Natural killer cell (primary cell): Measurements from ENCODE around the gene CABP1. TPM values are rescaled to one million over a fixed set of nuclear protein-coding genes. Genes with fewer than 3 reads are reported as not detected.

ENCODE experiments used
- ATAC-seq, 3 donors: fragments of 150-1000 bp in 2 of 3; fragments of 200-7000 bp in 1 of 3; cut with Tn5 transposase; 1 replicate in 1 of 3; 2 replicates in 2 of 3; pipeline ENCODE4 v1.10.0; 2021; ENCODE audit warnings: mild to moderate bottlenecking in 2 of 3, moderate library complexity in 2 of 3
- DNase-seq, 2 donors: peaks; one replicate each; pipeline versions ENCODE4 v3.0.0 to v3.0.0-alpha.2; 2013 to 2021; ENCODE audit warnings: mixed read lengths in 1 of 2
- H3K27ac ChIP-seq: one replicate; pipeline ENCODE4 v1.5.1; 2013; ENCODE audit warnings: mild to moderate bottlenecking, low read length
- H3K27me3 ChIP-seq: one replicate; pipeline ENCODE4 v1.6.1; 2013; ENCODE audit warnings: low read length; ENCODE audit not compliant: control insufficient read depth, insufficient read depth
- H3K36me3 ChIP-seq: one replicate; pipeline ENCODE4 v1.6.1; 2013; ENCODE audit warnings: low read length; ENCODE audit not compliant: control insufficient read depth, insufficient read depth
- H3K4me1 ChIP-seq: one replicate; pipeline ENCODE4 v1.6.1; 2013; ENCODE audit warnings: low read length; ENCODE audit not compliant: control insufficient read depth, insufficient read depth
- H3K4me3 ChIP-seq: one replicate; pipeline ENCODE4 v1.5.1; 2013; ENCODE audit warnings: low read length
- H3K9me3 ChIP-seq: one replicate; pipeline ENCODE4 v1.6.1; 2013; ENCODE audit warnings: low read length; ENCODE audit not compliant: control insufficient read depth, insufficient read depth
- H3K27ac Mint-ChIP-seq, 2 donors: one replicate each; pipeline ENCODE4 v1.8.0; 2022; ENCODE audit warnings: mild to moderate bottlenecking in 2 of 2, mixed read lengths in 2 of 2, moderate library complexity in 1 of 2
- H3K27me3 Mint-ChIP-seq, 2 donors: one replicate each; pipeline ENCODE4 v1.8.0; 2022; ENCODE audit warnings: low read depth in 2 of 2, mixed read lengths in 2 of 2
- H3K36me3 Mint-ChIP-seq: one replicate; pipeline ENCODE4 v1.8.0; 2022; ENCODE audit warnings: mixed read lengths
- H3K4me1 Mint-ChIP-seq, 2 donors: one replicate each; pipeline ENCODE4 v1.8.0; 2022; ENCODE audit warnings: mixed read lengths in 2 of 2
- H3K4me3 Mint-ChIP-seq: one replicate; pipeline ENCODE4 v1.8.0; 2022; ENCODE audit warnings: mild to moderate bottlenecking, moderate library complexity, mixed read lengths
- H3K9me3 Mint-ChIP-seq, 2 donors: one replicate each; pipeline ENCODE4 v1.8.0; 2022; ENCODE audit warnings: mixed read lengths in 2 of 2
- WGBS: methylation state at CpG from one replicate; pipeline ENCODE4 v1.1.7; 2013; ENCODE audit warnings: missing lambda C conversion rate; ENCODE audit not compliant: insufficient coverage; 5-methylcytosine and 5-hydroxymethylcytosine counted together
- intact Hi-C: fragments of 100-400 bp; cut with micrococcal nuclease; formaldehyde crosslinking; loops from one replicate; pipeline ENCODE4 v1.14.2; 2022
- total RNA-seq, 4 donors: library from RNA; stranded (reverse); fragments of 120-200 nt in 1 of 4; gene quantifications; one replicate each; pipeline versions ENCODE4 v1.2.3 to v1.2.4, GENCODE V29; 2013 to 2022
- TF ChIP-seq, protein P1 (sequence below): fragments of 200-600 bp; IDR thresholded peaks from one replicate; pipeline ENCODE4 v1.8.0; 2022; ENCODE audit warnings: antibody characterized with exemption

The CABP1 gene
- total RNA-seq, 3 donors from 2014 or later (not counting 1 experiment from before 2014, with no cell fraction given), result not detected

DNA sequence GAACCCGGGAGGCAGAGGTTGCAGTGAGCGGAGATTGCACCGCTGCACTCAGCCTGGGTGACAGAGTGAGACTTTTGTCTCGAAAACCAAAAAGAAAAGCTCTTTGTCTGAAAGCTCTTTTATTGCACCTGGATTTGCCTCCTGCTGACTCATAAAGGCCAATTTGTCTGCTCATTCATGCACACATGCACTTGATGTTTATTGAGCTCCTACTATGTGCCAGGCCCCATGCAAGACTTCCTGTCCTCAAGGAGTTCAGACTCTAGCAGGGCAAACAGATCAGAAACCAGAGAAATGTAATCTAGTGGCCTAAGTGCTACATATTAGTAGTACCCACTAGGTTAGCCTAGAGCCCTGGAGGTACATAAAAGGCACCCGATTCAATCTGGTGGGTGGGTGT lies 30.2 kb downstream of the CABP1 start:
- intact Hi-C loops, result no loop called here
- H3K4me1 Mint-ChIP-seq, result no peaks in the 10 kb centered on the region
- TF ChIP-seq, protein P1, sequence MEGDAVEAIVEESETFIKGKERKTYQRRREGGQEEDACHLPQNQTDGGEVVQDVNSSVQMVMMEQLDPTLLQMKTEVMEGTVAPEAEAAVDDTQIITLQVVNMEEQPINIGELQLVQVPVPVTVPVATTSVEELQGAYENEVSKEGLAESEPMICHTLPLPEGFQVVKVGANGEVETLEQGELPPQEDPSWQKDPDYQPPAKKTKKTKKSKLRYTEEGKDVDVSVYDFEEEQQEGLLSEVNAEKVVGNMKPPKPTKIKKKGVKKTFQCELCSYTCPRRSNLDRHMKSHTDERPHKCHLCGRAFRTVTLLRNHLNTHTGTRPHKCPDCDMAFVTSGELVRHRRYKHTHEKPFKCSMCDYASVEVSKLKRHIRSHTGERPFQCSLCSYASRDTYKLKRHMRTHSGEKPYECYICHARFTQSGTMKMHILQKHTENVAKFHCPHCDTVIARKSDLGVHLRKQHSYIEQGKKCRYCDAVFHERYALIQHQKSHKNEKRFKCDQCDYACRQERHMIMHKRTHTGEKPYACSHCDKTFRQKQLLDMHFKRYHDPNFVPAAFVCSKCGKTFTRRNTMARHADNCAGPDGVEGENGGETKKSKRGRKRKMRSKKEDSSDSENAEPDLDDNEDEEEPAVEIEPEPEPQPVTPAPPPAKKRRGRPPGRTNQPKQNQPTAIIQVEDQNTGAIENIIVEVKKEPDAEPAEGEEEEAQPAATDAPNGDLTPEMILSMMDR, result no peak
- no peak for ATAC-seq
- H3K27ac ChIP-seq, result no peak overlapping the region
- no peaks in the 10 kb centered on the region for H3K27me3 ChIP-seq
- peaks cover 0 to 3% of the 10 kb centered on the region in 2 donors for H3K27me3 Mint-ChIP-seq
- no peaks in the 10 kb centered on the region for H3K36me3 ChIP-seq
- no peaks in the 10 kb centered on the region for H3K9me3 Mint-ChIP-seq
- H3K9me3 ChIP-seq, result no peaks in the 10 kb centered on the region
- DNase-seq, result no peak
- H3K27ac Mint-ChIP-seq, result no peak overlapping the region
- H3K4me1 ChIP-seq, result no peaks in the 10 kb centered on the region
- 85% methylated on average over 5 of the region's 5 CpGs for WGBS
- H3K36me3 Mint-ChIP-seq, result no peaks in the 10 kb centered on the region
- no peak overlapping the region for H3K4me3 ChIP-seq
- no peak overlapping the region for H3K4me3 Mint-ChIP-seq

DNA sequence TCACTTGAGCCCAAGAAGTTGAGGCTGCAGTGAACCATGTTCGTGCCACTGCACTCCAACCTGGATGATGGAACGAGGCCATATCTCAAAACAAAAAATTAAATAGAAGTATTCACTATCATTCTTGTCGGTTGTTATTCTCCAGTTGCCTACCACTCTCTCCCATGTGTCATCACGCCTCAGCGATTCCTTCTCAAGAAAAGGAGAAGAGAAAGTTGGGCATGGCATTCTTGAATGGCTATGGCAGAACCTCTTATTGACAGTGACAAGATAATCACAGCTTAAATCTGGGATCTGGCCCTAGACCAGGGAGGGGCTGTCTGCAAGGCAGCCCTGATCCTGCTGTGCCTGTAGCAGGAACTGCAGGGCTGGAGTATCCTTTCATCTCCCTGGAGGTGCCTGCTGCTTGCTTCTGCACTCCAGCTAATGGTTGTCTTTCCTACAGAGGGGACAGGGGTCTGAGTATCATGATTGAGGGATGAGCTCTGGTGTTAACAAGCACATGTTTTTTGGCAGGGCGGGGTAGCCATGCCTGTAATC lies 33.7 kb downstream of the CABP1 start:
- Histone ChIP-seq H3K27ac (no peak overlapping the region), H3K9me3 (no peaks in the 10 kb centered on the region), H3K4me3 (no peak overlapping the region), H3K27me3 (no peaks in the 10 kb centered on the region), H3K4me1 (peaks cover 12% of the 10 kb centered on the region), H3K36me3 (no peaks in the 10 kb centered on the region)
- Mint-ChIP-seq H3K4me1 (no peaks in the 10 kb centered on the region), H3K4me3 (no peak overlapping the region), H3K27ac (no peak overlapping the region), H3K9me3 (no peaks in the 10 kb centered on the region), H3K36me3 (no peaks in the 10 kb centered on the region), H3K27me3 (no peaks in the 10 kb centered on the region)
- intact Hi-C loops, result no loop called here
- DNase-seq, result no peak
- 72% methylated on average over 6 of the region's 6 CpGs for WGBS
- TF ChIP-seq, protein P1, result no peak
- ATAC-seq, result no peak

DNA sequence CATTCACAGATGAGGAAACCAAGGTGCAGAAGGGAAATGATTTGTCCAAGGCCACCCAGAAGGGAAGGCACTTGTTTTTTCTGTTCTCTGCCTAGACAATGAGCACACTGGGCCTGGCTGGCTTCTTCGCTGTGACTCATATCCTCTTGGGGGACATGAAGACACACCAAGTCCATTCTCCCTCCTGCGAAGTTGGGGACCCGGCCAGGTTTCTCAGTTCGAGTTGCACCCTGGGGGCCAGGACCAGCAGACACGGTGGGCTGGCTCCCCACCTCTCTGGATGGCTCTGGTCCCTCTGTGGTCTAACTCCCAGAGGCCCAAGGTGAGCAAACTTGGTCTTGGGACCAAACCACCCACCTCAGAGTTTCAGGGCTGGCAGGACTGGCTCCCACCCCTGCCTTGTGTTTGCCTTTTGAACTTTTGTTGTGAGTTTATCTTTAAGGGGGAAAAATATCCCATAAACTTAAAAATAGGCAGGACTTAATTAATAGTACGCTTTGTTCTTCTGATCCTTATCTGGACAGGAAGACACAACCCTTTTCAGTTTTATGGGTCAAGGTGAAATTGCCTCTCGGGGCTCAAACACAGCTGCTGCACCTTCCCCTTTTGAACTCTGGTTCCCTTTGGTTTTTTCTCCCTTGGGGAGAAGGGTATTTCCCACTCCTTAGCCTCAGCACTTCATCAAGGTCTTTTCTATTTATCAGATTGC lies 37.5 kb downstream of the CABP1 start:
- H3K9me3 Mint-ChIP-seq, result no peaks in the 10 kb centered on the region
- no peak overlapping the region for H3K27ac ChIP-seq
- H3K36me3 ChIP-seq, result no peaks in the 10 kb centered on the region
- no peak for DNase-seq
- H3K4me3 Mint-ChIP-seq, result no peak overlapping the region
- H3K36me3 Mint-ChIP-seq, result no peaks in the 10 kb centered on the region
- 54% methylated on average over 7 of the region's 7 CpGs for WGBS
- no peak overlapping the region for H3K4me3 ChIP-seq
- intact Hi-C loops, result no loop called here
- TF ChIP-seq, protein P1, result no peak
- no peak overlapping the region for H3K27ac Mint-ChIP-seq
- H3K4me1 ChIP-seq, result peaks cover 17% of the 10 kb centered on the region
- no peak for ATAC-seq
- no peaks in the 10 kb centered on the region for H3K9me3 ChIP-seq
- no peaks in the 10 kb centered on the region for H3K27me3 ChIP-seq
- no peaks in the 10 kb centered on the region for H3K4me1 Mint-ChIP-seq
- no peaks in the 10 kb centered on the region for H3K27me3 Mint-ChIP-seq

DNA sequence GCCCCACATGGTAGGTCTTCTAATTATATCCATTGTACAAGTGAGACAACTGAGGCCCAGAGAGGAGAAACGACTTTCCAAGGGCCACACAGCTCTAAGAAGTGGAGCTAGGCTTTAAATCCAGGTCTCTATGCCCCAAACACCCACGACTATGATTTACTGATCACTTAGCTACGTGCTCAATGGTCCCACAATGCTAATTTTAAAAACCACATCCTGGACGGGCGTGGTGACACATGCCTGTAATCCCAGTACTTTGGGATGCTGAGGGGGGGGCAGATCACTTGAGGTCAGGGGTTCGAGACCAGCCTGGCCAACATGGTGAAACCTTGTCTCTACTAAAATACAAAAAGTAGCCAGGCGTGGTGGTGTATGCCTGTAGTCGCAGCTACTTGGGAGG lies 38.1 kb downstream of the CABP1 start:
- H3K4me3 Mint-ChIP-seq, result no peak overlapping the region
- H3K9me3 Mint-ChIP-seq, result no peaks in the 10 kb centered on the region
- DNase-seq (no peak), ATAC-seq (no peak)
- peaks cover 17% of the 10 kb centered on the region for H3K4me1 ChIP-seq
- H3K9me3 ChIP-seq, result no peaks in the 10 kb centered on the region
- H3K4me3 ChIP-seq, result no peak overlapping the region
- TF ChIP-seq, protein P1, result no peak
- H3K36me3 Mint-ChIP-seq, result no peaks in the 10 kb centered on the region
- WGBS, result 41% methylated on average over 8 of the region's 8 CpGs
- H3K27me3 ChIP-seq, result no peaks in the 10 kb centered on the region
- intact Hi-C loops, result no loop called here
- H3K27me3 Mint-ChIP-seq, result no peaks in the 10 kb centered on the region
- no peaks in the 10 kb centered on the region for H3K36me3 ChIP-seq
- H3K27ac ChIP-seq, result no peak overlapping the region
- H3K27ac Mint-ChIP-seq, result no peak overlapping the region
- no peaks in the 10 kb centered on the region for H3K4me1 Mint-ChIP-seq
